KG1 (cell line): Measurements from ENCODE around the gene ANXA11.
A peak's percentile ranks its signal among the peaks of the same experiment; 100 is the strongest.
"Not testable (repeated sequence)": the region's sequence is repeated elsewhere in the genome, so short reads cannot be mapped to it uniquely, and the experiment has no call there.

Experiments
- DNase-seq: peaks from one replicate; lab custom pipeline; 2025; lab: John Stamatoyannopoulos, UW

ANXA11 gene

DNA sequence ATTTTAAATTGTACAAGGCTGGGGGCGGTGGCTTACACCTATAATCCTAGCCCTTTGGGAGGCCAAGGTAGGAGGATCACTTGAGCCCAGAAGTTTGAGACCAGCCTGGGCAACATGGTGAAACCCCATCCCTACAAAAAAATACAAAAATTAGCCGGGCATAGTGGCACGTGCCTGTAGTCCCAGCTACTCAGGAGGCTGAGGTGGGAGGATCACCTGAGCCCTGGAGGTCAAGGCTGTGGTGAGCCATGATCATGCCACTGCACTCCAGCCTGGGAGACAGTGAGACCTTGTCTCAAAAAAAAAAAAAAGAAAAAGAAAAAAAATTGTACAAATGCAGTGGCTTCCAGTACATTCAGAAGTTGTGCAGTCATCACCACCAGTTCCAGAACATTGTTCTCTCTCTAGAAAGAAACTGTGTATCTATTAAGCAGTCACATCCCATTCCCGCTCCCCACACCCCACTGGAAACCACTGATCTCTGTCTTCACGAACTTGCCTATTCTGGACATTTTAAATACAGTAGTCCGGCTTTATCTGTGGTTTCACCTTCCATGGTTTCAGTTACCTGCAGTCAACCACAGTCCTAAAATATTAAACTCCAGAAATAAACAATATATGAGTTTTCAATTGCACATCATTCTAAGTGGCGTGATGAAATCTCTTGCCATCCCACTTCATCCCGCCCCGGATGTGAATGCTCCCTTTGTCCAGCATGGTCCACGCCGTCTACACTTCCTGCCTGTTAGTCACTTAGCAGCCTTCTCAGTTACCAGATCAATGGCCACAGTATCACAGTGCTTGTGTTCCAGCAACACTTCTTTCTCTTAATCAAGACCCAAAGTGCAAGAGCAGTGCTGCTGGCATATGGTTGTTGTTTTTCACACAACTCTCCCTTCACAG lies 59.7 kb downstream of the ANXA11 start:
- DNase-seq, result not testable (repeated sequence)

DNA sequence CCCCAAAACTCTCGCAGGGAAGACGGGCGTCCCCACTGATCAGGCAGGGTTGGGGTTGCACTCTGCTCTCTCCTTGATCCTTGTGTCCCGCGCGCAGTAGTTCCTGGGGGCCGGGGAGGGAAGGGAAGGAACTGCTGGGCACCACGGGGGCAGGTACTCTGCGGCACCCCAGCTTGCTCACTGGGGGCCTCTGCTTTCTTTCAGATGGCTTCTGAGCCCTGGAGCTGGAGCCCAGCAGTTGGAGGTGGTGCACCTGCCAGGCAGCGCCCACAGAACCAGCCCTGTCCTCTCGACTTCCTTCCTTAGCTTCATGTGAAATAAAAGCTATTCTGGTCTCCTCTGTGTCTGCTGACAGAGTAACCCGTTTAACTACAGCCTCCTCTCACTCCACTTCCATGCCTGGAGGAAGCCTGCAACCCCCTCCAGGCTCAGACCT lies 60.6 kb downstream of the ANXA11 start:
- peak; percentile 58 for DNase-seq

DNA sequence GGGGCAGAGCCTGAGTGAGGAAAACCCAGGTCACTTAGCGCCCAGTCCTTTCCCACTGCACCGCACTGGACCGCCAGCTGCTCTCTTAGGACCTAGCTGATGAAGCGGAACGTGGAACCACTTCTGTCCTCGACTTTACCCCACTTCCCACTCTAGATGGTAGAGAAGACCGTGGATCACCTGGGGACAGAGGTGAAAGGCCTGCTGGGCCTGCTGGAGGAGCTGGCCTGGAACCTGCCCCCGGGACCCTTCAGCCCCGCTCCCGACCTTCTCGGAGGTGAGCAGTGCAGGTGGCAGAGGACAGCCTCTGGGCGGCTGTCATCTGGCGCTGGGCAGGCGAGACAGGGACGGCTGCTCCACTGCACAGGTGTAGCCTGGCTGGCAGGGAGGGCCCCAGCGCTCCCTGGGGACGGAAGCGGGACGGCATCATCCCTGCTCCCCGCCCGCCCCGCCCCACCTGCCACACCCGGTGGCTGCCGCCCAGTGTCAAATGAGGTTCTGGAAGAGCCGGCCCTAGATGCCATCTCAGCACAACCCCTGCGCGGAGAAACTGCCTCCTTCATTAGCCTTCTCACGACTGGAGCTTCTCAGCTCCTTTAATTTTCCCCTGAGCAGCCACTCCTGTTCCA lies 61.2 kb downstream of the ANXA11 start:
- no peak for DNase-seq

DNA sequence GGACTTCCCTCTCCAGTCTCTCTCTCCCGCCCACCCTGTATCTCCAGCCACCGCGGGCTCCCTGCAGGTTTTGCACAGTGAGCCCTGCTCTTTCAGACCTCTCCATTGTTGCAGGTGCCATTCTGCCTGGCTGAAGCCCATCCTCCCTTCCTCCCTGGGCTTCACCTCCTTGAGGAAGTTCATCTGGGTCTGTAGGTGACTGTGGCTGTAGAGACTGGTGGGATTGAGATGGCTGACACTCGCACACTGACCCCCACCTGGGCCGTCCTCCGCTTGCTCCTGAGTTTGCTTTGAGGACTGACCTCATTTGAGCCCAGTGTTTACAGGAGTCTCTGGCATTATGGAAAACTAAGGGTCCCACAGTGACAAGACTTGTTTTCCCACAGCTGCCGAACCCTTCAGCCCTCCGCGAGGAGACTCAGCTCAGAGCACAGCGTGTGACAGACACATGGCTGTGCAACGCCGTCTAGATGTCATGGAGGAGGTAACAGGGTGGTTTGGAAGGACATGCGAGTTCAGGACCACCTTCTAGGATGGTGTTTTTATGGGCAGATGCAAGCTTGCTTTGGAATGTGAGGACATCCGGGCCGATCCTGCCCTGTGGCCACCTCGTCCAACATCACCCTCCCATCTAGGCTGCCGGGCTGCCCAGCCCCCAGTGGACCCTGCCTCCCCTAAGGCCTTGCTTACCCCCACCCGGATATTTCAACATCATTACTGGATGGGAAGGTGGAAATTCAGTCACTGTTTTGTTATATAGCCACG lies 63.5 kb downstream of the ANXA11 start:
- DNase-seq, result no peak

DNA sequence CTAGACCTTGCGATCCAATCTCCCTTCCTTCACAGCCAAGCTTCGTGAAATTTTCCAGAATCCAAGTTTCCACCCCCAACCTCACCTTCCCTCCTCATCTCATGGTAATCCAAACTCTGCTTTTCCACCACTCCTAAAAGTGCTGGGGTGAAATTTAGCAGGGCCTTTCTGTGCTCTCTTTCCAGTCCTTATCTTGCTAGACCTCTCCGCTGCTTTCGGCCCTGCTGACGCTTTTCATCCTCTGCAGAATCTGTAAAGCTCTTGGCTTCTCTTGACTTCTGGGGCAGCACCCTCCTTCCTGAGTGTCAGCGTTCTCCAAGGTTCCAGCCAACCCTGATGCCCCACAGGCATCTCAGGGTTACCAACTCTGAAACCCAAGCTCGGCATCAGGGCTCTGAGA lies 65.1 kb downstream of the ANXA11 start:
- DNase-seq, result no peak

DNA sequence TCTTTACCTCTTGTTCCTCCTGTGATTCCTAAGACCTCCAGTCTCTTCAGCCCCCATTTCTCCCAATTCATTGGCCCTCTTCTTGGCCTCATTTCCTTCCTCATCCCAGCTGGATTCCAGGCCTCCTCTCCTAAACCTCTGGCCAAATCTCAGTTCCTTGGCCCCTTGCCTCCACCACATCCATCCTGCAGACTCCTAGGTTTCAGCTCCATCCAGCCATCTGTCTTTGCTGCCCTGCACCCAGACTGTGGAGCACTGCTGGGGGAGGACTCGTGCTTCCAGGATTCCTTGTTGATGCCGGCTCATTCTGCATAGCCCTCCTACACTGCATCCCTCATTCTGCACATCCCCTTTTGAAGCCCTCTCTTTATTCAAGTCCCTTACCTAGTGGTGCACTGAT lies 66.1 kb downstream of the ANXA11 start:
- no peak for DNase-seq

DNA sequence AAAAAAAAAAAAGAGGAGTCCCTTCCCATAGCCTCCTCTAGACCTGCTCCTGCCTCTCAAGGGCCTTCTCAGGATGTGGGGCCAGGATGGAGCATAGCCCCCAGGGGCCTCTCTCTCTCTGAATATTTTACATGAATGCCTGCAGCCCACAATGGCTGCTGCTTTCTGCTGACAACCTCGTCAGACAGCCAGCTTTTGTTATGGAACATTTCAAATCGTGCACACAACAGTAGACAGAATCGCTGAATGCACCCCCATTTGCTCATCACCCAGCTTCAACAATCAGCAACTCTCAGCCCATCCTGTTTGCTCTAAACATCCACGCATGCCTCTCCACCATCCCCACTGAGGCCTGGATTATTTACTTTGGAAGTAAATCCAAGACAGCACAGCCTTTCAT lies 67.4 kb downstream of the ANXA11 start:
- no peak for DNase-seq

DNA sequence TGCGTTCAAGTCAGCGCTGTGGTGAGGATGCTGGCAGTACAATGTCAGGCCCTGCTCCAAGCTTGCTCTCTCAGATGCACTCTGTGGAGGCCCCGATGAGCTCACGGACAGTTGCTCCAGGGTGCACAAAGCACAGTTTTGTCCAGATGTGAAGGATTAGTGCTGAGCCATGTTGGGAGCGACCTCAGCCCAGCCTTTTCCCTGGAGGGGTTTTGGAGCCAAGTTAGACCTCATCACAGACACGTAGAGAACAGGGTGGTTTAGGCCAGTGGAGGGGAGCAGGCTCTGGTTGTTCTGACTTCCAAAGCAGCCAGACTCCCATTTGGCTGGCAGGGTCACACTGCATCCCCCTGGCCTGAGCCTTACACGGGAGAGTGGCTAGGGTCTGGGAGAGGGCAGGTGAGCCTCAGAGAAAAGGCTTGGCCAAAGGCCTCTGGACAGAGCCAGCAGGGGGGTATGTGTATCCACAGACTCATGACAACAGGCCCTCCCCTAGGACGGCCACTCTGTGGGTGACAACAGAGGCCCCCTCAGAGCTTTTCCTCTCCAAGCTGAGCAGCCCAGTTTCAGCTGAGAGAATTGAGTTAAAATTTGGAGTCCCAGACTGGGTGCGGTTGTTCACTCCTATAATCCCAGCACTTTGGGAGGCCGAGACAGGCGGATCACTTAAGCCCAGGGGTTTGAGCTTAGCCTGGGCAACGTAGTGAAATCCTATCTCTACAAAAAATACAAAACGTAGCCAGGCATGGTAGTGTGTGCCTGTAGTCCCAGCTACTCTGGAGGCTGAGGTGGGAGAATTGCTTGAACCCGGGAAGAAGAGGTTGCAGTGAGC lies 68.1 kb downstream of the ANXA11 start:
- DNase-seq, result no peak

DNA sequence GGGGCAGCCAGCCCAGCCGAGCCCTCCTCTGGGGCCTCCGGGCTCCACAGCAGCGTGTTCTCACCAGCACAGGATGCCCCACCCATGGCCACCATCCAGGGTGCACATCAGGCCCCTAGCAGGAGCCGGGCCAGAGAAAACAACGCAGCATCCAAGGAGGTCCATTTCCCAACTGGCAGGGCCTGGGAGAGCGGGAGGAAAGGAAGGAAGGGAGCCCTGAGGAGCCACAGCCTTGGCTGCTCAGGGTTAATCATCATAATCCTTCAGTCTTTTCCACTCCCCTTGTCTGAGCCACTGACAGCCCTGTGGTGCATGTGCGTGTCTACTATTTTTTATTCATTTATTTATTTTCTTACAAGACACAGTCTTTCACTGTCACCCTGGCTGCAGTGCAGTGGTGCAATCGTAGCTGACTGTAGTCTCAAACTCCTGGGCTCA lies 69.2 kb downstream of the ANXA11 start:
- no peak for DNase-seq

DNA sequence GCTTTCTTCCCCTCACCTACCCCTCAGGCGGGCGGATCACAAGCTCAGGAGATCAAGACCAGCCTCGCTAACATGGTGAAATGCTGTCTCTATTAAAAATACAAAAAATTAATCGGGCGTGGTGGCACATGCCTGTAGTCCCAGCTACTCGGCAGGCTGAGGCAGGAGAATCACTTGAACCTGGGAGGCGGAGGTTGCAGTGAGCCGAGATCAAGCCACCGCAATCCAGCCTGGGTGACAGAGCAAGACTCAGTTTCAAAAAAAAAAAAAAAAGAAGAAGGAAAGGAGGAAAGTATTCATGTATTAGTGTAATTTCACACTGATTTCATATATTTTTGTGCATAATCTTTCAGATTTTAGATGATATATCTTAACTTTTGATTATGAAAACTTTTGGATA lies 71.7 kb downstream of the ANXA11 start:
- not testable (repeated sequence) for DNase-seq

DNA sequence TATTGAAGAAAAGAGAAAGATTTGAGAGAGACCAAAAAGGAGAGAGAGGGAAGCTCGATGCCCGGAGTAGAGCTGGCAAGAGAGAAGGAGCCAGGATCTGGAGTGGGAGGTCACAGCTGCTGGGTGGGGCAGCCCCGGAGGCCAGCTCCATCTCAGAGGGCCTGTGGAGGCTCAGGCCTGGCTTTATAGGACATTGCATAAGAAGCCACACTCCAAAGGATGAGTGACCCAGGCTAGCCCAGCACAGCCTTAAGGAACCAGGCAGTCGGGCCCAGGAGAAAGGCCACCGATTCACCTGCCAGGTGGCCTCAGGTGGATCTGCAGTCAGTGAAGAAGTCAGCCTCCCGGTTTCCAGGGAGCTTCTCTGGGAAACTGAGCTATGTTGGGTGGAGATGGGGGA lies 72.1 kb downstream of the ANXA11 start:
- DNase-seq, result no peak

DNA sequence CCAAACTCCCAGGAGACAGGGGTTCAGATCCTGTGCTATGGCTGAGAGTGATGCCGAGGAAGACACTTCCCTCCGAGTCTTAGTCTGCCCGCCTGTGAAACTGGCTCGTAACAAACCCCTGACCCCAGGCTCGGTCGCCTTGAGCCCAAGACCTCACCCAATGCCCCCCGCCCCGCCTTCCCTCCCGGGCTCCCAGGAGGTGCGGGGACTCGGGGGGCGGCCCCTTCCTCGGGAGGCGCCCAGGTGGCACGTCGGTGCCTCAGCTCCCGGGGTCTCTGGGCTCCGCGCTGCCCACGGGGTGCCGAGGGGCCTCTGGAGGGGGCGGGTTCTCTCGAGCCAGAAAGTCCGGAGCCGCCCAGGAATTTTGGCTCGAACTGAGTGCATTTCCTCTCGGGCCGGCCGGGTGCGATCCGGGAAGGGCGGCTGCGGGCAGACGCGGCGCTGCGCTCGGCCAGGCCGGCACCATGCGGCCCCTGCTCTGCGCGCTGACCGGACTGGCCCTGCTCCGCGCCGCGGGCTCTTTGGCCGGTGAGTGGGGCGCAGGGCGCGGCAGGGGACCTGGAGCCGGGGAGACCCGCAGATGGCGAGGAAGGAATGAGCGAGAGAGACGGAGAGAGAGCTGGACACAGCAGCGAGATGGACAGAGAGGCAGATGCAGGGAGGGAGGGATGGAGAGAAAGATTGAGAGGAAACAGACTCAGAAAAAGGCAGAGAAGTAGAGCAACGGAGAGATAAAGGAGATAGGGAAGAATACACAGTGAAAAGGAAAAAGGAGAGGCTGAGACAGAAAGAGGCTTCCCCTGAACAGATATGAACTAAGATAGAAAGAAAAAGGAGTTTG lies 72.8 kb downstream of the ANXA11 start, which contains the start of gene PLAC9:
TSS of gene PLAC9 (plus strand) at position 432 of the 841 bp plus-strand sequence. CDS start at position 465, 33 bp downstream.
- DNase-seq, result no peak

DNA sequence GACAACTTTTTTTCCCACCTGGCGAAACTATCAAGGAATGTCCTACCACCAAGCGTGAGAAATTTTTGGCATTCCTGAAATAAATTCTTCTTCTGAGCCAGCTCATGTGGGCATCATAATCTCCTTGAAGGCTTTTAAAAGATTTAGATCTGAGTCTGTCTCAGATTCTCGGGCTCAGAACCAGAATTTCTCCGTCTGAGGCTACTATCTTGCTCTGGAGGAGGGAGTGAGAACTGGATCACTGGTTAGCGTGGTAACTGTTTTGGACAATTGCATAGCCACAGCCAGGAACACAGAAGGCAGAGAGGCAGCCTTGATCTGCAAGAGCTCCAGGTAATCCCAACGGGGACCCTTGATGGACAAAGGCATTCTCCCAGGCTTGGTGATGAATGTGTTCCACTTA lies 73.8 kb downstream of the ANXA11 start:
- DNase-seq, result no peak

DNA sequence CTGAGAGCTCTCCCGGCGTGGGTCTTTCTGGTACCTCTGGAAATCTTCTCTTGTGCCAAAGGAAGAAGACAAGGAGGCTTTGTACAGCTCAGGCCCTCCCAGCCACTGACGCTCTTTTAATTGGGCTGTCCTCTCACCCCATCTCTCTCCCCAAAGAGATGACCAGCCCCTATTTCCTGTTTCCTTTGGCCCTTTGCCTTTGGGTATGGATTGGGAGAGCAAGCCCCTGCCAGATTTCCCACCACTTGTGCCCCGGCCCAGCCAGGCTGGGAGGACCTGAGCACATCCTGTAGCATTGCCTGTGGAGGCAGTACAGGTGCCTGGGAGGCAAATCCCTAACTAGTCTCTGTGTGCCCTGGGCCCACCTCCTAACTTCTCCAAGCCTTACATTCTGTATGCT lies 78.5 kb downstream of the ANXA11 start:
- DNase-seq, result no peak

DNA sequence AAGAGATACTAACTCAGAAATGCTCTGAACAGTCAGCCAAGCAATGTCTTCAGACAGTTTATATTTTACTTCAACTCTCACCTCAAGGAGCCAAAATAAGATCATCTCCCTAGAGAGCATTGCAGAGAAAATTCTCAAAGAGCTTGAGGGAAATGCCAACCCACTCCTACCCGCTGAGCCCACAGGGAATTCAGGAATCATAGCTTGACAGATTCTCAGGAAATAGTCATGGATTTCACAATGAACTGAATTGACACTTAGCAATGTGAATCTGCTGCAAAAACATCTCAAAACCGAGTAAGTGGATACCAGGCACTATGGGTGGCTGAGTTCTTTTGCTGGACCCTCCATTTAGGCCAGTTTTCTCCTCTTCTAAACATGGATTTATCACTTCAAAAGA lies 82.6 kb downstream of the ANXA11 start:
- no peak for DNase-seq

DNA sequence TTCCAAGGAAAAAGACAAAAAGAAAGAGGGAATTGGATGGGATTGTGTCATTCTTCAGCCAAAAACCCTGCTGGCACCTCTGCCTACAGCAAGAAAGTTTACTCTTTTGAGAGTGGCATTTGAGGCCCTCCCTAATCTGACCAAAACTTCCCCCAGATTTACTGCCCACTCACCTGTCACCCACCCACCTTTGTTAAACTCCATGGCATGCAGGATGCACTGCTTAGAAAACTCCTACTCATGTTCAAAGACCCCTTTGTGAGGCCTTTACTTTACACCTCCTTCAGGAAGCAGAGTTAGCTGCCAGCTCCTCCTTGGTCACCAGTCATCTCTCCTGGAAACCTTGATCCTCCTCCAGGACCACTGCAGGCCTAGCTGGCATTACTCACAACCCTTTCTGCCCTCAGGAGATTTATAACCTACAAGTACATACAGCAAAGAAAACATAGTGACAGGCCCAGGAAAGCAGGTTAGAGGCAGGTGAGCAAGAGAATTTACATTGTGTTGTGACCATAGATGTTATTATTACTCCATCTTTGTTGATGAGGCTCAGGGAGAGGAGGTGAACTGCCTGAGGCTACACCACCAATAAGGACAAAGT lies 83.1 kb downstream of the ANXA11 start:
- DNase-seq, result no peak

DNA sequence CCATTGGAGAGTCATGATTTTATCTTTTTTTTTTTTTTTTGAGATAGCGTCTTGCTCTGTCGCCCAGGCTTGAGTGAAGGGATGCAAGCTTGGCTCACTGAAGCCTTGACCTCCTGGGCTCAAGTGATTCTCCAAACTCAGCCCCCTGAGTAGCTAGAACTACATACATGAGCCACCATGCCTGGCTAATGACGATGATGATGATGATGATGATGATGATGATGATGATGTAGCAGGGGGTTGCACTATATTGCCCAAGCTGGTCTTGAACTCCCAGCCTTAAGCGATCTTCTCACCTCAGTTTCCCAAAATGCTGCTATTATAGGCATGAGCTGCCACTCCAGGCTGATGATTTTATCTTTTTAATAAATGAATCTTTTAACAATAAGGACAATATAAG lies 86.7 kb downstream of the ANXA11 start:
- no peak for DNase-seq

DNA sequence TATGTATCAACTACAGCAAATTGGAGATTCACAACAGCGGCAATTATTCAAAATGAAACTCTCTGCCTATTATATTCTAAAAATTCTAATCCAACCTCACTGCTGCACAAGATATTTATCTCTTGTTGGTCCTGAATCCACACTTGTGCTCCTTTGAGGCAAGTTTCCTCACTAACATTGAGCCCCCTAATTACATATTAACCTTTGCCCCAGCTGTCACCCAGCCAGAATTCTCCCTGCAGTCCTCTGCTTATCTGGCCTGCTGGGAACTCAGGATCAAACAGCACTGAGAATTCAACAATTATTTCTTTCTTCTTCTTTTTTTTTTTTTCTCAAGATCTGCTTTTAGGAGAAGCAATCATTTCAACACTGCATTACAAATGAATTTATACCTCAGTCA lies 94.4 kb downstream of the ANXA11 start:
- DNase-seq, result no peak

DNA sequence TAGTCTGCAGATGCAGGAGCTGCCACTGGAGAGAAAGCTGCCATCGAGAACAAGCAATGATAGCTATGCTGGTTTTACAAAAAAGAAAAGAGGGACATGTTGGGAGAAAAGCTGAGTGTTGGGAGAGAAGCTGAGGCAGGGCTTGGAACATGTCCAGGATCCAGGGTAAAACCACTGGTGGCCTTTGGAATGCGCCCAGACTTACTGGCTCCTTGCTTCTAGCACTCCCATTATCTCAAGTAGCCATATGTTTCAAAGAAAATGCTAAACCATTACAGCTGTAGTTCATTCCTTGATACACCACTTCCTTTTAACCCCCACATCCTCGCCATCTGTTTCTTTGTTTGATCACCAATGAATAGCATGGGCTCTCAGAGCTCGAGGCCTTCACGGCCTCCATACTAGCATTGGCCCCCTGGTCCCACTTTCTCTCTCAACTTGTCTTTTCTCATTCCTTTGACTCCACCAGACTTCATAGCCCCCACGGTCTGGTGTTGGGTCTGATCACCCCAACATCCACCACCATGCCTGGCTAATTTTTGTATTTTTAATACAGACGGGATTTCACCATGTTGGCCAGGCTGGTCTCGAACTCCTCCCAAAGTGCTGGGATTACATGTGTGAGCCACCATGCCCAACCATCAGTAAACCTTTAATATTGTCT lies 96.6 kb downstream of the ANXA11 start:
- no peak for DNase-seq
